GM21381 (cell line): ENCODE measurements around the gene RBMS2.

Source experiments
- ATAC-seq: cut with Tn5 transposase; IDR thresholded peaks from one replicate; pipeline ENCODE4 v1.9.1; 2021; ENCODE audit warnings: mild to moderate bottlenecking, moderate library complexity; ENCODE audit not compliant: unreplicated experiment

Gene RBMS2

DNA sequence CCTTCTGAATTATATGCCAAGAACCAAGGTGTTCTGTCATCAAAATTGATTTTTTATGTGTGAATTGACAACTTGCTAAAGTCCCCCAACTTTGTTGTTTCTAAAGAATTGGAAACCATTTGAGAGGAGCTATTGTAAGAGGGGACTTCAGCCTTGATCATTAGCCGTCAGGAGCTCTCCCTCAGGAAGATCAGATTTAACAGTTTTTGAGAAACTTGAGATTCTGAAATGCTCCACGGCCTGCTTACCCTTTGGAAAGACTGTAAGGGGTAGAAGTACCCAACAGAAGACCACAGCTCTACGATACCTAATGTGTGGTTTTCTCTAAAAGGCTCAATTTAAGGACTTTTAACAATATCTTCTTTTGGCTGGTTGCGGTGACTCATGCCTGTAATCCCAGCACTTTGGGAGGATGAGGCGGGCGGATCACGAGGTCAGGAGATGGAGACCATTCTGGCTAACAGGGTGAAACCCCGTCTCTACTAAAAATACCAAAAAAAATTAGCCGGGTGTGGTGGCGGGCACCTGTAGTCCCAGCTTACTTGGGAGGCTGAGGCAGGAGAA lies 57.4 kb downstream of the RBMS2 start:
- no peak for ATAC-seq

DNA sequence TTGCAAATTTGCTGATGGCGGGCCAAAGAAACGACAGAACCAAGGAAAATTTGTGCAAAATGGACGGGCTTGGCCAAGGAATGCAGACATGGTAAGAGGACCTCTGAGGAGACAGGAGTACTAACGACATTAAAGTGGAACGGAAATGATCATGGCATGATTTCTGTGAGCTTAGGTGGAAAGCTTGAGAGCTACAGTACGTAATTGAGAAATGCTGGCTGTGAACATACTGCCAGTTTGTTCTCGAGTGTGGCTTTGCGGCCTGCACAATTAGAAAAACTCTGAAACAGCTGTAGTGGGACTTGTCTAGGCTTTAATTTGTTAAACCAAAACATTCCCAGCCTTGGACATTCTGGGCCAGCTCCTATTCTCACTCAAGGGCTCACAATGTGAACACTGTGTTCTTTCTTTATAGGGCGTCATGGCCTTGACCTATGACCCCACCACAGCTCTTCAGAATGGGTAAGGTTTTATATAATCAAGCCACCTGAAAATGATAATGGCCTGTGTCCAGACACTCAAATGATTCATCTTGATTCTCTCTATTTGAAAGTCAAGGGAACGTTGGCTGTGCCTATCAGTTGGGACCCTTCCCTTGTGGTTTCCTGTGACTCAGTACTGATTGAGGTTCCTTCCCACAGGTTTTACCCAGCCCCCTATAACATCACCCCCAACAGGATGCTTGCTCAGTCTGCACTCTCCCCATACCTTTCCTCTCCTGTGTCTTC lies 60.0 kb downstream of the RBMS2 start:
- ATAC-seq, result no peak

DNA sequence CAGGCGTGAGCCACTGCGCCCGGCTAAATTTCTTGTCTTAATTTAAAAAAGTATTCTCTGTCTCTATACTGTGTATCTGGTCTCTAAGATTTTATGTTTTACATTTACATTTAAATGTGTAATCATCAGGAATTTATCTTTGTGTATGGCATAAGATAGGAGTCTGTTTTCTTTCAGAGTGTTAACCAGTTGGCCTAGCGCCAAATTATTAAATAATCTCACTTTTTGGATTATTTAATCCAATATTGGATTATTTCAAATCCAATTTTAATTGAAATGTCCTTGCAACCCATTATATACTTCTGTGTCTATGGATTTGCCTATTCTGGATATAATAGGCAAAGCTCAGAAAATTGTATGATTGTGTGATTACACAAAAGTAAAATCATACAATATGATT lies 63.5 kb downstream of the RBMS2 start:
- ATAC-seq, result no peak

DNA sequence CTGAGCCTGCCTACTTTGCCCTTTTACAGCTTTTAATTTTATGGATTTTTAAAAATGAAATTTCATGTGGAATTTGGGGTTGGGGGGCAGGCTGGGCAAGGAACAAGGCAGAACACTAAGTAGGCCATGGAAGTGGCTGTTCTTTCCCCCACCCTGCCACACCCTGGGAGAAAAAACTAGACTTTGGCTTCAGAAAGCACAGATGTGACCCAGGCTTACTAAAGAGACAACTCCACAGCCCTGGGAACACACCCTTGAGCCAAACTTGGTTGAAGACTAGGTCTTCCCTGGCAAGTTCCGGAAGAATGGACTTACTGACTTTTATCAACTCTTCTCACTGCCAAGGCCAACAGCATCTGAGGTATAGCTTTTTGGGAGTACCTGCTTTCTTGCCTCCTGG lies 68.2 kb downstream of the RBMS2 start:
- ATAC-seq, result no peak

DNA sequence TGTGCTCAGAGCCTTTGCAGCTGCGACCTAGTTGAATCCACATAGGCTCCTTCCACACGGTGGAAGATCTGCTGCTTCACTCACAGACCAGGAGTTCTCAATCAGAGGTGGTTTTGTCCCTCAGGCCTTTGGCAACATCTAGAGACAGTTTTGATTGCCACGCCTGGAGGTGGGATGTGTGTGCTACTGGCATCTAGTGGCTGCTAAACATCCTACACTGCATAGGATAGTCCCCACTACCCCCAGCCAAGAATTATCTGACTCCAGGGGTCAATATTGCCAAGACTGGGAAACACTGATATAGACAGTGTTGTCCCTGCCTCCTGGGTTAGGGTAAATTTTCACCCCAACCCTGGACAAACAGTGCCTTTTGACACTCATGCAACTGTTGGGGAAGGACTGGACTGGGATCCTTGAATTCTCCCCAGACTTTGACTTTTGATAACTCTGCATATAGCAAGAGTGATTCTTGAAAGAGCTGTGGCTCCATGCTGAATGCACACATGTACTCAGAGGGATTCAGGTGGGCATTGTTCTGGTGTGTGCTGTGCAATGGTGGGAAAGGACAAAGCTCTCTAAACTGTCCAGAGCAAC lies 68.7 kb downstream of the RBMS2 start:
- no peak for ATAC-seq

DNA sequence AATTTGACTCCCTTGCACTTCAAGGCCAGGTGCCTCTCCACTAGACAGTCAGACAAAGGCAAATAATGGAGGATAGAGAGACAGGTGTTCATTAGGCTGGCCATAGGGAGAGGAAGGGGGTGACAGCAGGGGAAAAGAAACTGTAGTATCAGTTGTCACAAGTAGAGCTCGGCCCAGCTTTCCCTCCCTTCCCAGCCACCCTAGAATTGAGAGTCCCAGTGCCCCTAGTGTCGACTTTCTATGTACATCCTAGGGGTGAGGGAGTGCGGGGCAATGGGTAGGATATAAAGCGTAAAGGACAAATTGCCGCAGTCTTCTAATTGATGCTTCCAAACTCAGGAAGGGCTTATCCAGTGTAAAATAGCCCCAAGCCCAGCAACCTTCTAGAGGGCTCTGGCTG lies 69.5 kb downstream of the RBMS2 start:
- ATAC-seq, result no peak

DNA sequence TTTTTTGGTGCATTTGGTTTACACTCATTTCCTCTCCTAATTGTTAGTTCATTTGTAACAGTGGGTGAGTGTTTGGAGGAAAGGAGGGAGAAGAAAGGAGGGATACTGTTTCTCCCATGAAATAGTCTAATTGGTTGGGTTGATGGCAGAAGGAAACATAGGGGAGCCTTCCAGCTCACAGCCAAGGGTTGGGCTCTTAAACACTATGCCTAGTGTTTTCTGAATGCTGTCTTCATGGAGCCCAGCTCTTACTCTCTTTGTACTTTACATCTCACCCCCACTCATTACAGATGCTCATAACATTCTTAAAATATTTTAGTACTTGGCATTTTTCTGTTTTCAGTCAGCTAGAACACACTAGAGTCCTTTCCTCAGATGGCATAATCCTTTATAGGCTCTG lies 70.3 kb downstream of the RBMS2 start:
- ATAC-seq, result no peak

DNA sequence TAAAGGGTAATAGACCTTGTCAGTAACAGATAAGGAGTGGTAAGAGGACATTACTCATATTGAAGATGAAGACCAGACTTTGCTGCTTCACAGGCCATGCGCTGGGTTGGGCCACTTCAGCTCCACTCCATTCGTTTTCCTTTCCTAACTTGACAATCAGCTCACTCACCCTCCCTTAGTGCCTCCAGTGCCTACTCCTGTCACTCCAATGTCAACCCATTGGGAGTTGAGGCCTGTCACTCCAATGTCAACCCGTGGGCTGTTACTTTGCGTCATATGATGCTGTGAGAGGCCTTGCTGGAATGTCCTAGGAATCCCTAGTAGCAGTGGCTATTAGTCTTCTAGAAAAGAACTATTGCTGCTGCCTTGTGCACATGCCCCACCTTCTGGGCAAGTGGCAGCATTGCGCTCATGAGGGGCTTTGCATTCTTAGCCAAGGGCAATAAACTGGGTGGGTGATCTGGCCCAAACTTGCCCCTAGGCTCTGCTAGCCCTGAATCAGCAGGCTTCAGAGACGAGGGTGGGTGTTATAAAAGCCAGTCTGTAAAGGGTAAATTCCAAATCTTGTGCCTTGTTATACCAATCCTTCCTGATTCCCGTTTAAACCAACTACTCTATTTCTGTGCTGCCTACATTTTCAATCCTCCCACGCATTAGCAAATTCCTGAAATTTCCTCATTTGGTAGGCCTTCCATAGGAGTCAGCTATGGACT lies 72.4 kb downstream of the RBMS2 start:
- ATAC-seq, result no peak

DNA sequence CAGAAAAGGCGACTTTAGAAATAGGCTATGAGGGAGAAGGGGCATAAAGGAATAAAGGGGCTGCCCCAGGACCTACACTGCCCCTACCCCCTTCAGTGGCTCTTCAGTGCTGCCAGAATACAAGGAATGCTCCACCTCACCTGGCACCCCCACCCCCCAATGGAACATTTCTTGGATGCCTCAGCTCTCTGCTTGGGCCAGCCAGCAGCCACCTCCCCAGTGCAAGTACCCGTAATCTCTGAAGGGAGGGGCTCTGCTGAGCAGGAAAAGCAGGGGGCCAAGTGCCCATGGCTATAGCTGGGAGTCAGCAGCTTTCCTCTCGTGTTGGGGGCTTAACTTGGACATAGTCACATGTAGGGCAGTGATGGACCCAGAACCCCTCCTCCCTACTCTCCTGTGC lies 75.2 kb downstream of the RBMS2 start:
- ATAC-seq, result no peak

DNA sequence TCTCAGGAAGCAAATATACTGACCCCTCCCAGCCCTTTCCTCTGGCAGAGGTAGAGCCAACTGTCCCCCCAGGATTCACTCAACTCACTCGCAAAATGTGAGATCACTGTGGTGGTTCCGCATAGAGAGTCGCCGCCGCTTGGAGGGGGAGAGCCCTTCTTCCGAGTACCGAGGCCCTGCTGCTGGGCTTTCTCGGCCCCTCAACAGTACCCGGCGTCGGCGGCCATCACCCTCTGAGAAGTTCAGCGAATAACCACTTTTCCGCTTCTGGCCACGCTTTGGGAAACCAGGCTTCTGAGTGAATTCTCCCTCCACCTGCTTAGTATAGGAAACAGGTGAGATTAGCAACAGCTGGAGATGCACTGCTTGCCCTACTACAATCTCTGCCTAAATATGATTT lies 77.4 kb downstream of the RBMS2 start:
- no peak for ATAC-seq

DNA sequence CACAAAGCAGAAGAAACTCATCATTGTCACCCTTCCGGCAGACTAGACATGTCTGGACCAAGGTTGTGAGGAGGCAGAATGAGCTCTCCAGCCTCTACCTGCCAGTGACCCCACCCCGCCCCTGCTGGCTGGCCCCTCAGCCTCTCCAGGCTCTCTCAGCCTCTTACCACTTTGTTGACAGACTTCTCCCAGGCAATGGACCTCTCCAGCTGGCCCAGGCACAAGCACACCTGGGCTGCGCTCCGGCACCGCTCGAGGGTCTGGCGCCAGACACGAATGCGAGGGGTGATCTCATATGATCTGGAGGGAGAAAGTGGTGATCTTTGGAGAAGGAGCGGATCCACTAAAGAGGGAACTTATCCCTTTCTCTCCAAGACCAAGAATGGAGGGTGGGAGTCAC lies 78.2 kb downstream of the RBMS2 start:
- no peak for ATAC-seq

DNA sequence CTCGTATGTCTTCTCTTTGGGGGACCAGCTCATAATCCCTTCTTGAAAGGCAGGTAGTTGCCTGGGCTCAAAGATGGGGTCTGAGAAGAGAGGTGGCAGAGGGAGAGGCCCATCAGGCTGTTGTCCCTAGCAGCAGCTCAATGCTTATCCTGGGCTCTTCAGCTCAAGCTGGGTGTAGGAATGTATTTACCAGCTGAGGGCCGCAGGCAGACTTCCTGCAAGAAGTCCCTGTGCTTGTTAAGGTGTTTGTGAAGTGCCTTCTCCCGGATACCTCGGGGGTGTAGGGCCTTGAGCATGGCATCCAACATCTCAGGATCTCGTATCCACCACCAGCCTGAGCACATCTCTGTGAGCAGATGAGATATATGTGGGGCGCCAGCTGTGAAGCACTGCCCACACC lies 79.1 kb downstream of the RBMS2 start:
- ATAC-seq, result no peak

DNA sequence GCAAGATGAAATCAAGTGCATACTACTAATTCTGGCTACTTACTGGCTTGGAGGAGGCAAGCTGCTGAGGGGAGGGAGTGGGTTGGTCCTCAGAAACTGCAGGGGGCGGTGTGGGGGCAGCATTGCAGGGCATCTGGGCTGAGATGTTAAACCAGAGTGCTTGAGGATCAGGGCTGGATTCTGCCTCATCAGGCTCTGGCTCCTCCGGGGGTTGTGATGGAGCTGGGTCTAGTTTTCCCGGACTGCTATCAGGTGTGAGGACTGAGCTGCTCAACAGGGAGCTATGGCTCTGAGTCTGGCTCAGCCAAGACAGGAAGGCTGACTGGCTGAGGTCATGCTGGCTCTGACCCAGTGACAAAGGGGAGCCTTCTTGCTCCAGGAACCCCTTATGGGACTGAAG lies 79.9 kb downstream of the RBMS2 start:
- no peak for ATAC-seq

DNA sequence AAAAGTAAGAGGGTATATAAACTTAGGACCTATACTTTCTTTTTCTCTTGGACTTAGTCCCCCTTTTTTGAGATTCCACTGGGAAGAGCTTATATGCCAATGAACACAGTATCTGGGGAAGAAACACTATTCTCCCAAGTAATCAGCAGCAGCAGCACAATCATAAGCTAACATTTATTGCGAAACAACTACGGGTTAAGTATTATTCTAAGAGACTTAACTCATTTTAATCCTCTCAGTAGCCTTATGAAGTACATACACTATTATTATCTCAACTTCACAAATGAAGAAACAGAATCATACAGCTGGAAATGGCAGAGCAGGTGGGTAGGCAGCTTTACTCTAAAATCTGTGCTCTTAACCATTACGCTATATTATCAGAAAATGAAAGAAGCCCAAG lies 80.6 kb downstream of the RBMS2 start:
- no peak for ATAC-seq

DNA sequence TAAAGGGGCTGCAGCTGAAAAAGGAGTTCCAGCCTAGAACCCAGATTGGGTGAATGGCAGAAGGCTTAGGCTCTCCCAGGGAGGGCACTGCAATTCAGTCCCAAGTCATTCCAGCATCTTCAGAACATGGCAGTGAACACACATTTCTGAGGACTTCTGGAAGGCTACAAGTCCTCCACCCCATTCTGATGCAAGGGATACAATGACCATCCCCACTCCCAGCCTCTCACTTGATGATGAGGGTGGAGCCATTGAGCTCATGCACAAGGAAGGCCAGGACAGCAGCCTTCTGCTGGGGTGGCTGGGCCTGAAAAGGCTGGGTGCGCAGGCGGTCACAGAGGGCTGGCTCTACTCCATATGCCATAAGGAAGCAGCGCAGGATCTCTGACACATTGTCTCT lies 82.7 kb downstream of the RBMS2 start:
- no peak for ATAC-seq

DNA sequence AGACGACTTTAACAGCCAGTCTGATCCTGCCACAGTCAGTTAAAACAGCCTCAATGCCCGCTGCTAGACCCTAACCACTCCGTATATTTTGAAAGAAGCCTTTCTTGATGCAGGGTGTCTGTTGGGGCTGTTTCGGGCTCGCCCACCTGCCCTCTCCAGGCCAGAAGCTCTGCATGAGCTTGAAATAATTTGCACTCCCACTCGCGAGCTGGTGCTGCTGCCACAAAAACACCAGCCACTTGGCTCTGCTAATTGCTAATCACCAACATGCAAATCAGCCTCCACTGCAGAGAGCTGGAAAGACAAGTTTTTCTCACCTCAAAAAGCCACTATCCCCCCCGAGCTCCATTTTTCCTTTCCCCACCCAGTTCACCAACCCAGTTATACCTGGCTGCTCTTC lies 93.0 kb downstream of the RBMS2 start:
- no peak for ATAC-seq

DNA sequence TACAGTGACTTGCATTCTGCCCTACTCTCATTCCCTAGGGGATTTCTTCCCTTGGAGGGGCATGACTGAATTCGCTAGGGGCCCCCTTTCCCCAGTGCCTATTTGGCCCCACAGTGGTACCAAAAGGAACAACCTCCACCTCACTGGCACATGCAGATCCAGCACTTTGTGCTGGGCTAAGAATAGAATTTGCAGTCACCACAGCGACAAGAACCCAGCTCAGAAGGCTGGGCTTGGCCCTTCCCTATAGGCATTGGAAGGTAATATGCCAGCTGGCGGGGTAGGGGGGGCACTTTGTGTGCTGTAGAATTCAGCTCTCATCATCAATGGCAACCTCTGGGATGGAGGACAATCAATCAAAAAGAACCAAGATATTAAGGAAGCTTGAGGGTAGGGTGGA lies 94.6 kb downstream of the RBMS2 start:
- no peak for ATAC-seq

DNA sequence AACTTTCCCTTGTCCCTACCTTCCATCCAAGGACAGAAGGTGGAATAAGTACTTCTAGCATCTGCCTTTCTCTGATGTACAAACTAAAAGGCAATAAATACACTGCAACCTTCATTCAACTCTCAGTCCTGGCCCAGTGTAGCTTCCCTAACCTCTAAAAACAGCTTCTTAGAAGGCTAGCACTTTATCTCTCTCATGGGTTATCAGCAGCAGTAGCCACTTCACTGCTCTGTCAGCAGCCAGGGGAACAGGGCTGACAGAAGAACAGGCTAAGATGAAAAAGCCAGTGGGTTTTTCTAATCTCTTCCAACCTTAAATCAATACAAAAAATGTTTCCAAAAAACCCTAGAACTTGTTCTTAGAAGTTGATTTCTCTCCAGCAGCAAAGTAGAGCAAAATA lies 95.3 kb downstream of the RBMS2 start:
- no peak for ATAC-seq

DNA sequence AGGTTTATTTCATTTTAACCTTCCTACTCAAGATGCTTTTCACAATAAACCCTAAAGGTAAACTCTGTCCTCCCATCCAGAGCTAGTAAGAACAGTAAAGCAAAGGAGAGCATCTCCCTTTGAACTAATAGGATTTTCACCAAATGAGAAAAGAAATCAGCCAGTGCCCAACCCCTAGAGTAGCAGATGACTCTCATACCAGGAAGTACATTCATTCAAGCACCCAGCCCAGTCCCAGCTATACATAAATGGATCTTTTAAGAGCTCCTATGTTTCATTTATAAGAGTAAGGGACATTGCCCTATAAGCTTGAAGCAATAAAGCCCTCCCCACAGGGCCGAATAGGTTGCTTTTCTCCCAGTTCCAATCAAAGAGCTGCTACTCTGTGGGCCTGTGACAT lies 100.9 kb downstream of the RBMS2 start:
- no peak for ATAC-seq

DNA sequence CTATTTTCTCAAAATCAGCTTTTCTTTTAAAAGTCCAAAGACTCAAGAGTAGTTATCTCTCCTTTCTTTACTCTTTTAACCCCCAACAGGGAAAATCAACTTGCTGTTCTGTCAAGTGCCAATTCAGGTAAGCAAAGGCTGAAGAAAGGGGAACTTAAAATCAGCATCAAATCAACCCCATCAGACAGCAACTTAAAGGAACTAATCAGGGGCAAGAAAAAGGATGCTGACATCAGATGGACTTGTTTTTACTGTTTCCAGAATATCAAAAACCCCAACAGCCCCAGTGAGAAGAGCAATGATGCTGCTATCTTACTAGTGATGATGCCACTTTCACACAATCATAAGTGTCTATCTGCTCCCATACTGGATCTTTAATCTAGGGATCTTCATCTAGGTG lies 105.1 kb downstream of the RBMS2 start:
- ATAC-seq, result no peak

DNA sequence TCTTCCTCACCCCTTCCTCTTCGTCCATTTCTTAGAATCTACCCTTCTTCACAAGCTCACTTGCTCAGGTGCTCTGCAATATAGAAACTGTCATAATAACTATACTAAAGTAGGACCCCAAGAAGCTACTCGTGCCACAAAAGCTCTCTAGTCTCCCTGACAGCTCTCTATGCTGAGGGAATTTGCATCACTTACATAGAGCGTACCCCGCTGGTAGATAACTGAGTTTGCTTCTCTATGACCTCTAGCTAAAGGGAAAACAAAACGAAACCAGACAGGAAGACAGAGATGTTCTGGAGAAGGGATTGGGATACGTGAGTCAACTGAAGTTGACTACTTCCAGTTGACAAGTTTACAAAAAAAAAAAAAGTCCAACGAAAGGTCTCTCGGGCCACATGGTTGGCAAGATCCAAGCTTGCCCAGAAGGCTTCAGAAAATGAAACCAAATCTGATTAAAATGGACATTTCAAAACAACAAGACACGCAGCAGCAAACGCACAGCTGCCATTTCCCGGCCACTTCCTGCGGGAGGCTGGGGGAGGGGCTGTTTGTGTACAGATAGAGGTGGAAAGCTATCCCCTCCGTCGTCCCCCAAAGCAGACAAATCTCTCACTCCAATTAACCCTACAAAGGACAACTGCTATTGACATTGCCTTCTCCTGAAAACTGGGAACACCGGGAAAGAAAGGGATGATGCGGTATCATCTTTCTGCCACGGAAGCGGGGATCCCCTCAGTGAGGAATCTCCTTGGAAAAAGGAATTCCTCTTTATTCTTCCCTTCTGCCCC lies 107.2 kb downstream of the RBMS2 start:
- ATAC-seq, result no peak
